Measurements from ENCODE around the gene CDK15. TPM values are rescaled to one million over a fixed set of nuclear protein-coding genes. Genes with fewer than 3 reads are reported as not detected.

CDK15 gene
- total and polyA plus RNA-seq, 3 experiments from 2014 or later, result not detected

DNA sequence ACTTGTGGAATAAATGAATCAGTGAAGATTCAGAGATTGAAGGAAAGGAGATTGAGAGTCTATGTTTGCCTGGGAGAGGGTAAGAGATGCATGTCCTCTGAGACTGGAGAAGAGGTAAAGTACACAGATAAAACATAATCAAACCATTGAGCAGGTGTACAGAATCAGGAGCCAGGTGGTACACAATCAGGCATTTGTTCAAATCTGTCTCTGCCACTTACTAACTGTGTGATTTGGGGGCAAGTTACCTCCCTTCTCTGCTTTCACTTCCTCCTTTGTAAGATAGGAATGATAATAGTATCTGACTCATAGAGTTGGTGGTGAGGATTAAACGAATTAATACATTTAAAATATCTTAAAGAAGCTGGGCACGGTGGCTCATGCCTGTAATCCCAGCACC, 94.0 kb downstream of the CDK15 start:
- no peaks in the 10 kb centered on the region for H3K9me3 ChIP-seq (ENCODE audit: low read length)
- Mint-ChIP-seq H3K27ac (no peak overlapping the region), H3K4me3 (no peak overlapping the region), H3K36me3 (peaks cover 0 to 1% (median 0%) of the 10 kb centered on the region in 3 donors), H3K4me1 (peaks cover 0 to 10% (median 4%) of the 10 kb centered on the region in 3 donors), H3K9me3 (no peaks in the 10 kb centered on the region), H3K27me3 (peaks cover 21 to 49% of the 10 kb centered on the region in 2 donors)
- no peak overlapping the region for H3K4me3 ChIP-seq (ENCODE audit: low read length)
- no peaks in the 10 kb centered on the region for H3K27me3 ChIP-seq (ENCODE audit: insufficient read depth, low read length, poor library complexity, severe bottlenecking)
- H3K36me3 ChIP-seq (ENCODE audit: insufficient read depth, low read length), result no peaks in the 10 kb centered on the region
- CTCF ChIA-PET, result no interaction called here
- H3K4me1 ChIP-seq (ENCODE audit: insufficient read depth, low read length), result no peaks in the 10 kb centered on the region
- POLR2A ChIA-PET, result no interaction called here
- no peak overlapping the region for H3K27ac ChIP-seq (ENCODE audit: low read depth, low read length)
- no peak for DNase-seq

DNA sequence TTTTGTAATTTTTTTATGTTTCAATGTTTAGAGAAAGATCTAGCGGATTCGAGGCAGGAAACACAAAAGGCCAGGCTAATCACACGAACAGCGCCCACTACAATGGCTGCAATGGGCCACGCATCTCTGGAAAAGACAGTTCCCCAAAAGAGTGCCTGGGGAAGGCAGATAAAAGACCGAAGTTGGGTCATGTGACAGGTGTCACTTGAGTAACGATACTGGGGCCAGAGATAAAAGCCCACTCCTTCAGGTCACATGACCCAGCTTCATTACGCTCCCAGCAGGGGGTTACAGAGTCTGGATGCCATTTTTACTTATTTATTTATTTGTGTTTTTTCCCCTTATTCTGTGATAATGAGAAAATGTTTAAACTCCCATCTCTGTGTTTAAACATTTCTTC, 95.4 kb downstream of the CDK15 start:
- H3K4me3 ChIP-seq (ENCODE audit: low read length), result no peak overlapping the region

DNA sequence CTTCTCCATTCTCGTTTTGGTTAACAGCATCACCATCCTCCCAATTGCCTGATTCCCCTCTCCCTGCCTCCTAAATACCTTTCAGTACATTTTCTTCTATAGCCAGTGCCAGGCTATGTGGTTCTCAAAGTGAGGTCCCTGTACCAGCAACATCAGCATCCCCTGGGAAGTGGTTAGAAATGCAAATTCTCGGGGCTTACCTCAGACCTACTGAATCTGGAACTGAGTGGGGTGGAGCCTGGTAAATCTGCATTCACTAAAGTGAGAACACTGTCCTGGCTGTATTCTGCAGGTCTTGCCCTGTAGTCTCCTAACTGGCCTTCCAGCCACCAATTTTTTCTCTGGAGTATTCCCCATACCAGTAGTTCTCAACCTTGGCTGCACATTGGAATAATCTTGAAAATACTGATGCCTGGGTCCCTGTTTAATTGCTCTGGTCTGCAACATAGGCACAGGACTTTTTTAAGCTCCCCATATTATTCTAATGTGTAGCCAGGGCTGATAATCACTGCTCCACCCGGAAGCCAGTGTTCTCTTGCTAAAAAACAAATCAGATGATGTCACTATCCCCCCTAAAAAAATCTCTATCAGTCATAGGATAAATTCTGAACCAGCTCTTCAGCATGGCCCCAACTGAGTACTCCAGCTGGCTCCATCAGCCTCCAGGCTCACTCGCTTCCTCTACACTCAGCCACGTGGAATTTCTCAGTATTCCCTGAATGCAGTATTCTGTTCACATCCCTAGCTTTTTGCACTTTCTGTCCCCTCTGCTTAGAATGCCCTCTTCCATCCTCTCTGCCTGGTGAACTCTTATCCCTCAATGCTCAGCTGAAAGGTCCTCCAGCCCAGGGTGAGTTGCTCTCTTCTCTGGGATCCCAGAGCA, 98.4 kb downstream of the CDK15 start:
- no peak overlapping the region for H3K27ac ChIP-seq (ENCODE audit: low read depth, low read length)
- POLR2A ChIA-PET, result no interaction called here
- Mint-ChIP-seq H3K27ac (no peak overlapping the region), H3K4me1 (peaks cover 3 to 14% (median 6%) of the 10 kb centered on the region in 3 donors), H3K9me3 (no peaks in the 10 kb centered on the region), H3K4me3 (peak overlapping the region in 1 of 7 donors; percentile 4), H3K36me3 (peaks cover 0 to 1% (median 0%) of the 10 kb centered on the region in 3 donors), H3K27me3 (peaks cover 8 to 41% of the 10 kb centered on the region in 2 donors)
- no peaks in the 10 kb centered on the region for H3K9me3 ChIP-seq (ENCODE audit: low read length)
- H3K27me3 ChIP-seq (ENCODE audit: insufficient read depth, low read length, poor library complexity, severe bottlenecking), result no peaks in the 10 kb centered on the region
- no peak overlapping the region for H3K4me3 ChIP-seq (ENCODE audit: low read length)
- CTCF ChIA-PET, result interaction anchor here (0.9 kb wide), 1 partner anchor 9 kb away, joined by 3 read pairs; no protein-coding TSS in a partner anchor
- H3K4me1 ChIP-seq (ENCODE audit: insufficient read depth, low read length), result peaks cover 2% of the 10 kb centered on the region
- no peak for DNase-seq
- no peaks in the 10 kb centered on the region for H3K36me3 ChIP-seq (ENCODE audit: insufficient read depth, low read length)

More for the DNA sequence above, 95.4 kb downstream of the CDK15 start:
- Histone ChIP-seq H3K9me3 (ENCODE audit: low read length) (no peaks in the 10 kb centered on the region), H3K27me3 (ENCODE audit: insufficient read depth, low read length, poor library complexity, severe bottlenecking) (no peaks in the 10 kb centered on the region), H3K27ac (ENCODE audit: low read depth, low read length) (no peak overlapping the region), H3K36me3 (ENCODE audit: insufficient read depth, low read length) (no peaks in the 10 kb centered on the region), H3K4me1 (ENCODE audit: insufficient read depth, low read length) (no peaks in the 10 kb centered on the region)
- ChIA-PET POLR2A (no interaction called here), CTCF (no interaction called here)
- DNase-seq, result no peak
- Mint-ChIP-seq H3K4me1 (peaks cover 0 to 10% (median 4%) of the 10 kb centered on the region in 3 donors), H3K4me3 (peak overlapping the region in 5 of 7 donors; percentile 25 to 79 (median 57)), H3K27me3 (peaks cover 17 to 57% of the 10 kb centered on the region in 2 donors), H3K9me3 (no peaks in the 10 kb centered on the region), H3K27ac (peak overlapping the region in 1 of 8 donors; percentile 18), H3K36me3 (peaks cover 0 to 1% (median 0%) of the 10 kb centered on the region in 3 donors)

DNA sequence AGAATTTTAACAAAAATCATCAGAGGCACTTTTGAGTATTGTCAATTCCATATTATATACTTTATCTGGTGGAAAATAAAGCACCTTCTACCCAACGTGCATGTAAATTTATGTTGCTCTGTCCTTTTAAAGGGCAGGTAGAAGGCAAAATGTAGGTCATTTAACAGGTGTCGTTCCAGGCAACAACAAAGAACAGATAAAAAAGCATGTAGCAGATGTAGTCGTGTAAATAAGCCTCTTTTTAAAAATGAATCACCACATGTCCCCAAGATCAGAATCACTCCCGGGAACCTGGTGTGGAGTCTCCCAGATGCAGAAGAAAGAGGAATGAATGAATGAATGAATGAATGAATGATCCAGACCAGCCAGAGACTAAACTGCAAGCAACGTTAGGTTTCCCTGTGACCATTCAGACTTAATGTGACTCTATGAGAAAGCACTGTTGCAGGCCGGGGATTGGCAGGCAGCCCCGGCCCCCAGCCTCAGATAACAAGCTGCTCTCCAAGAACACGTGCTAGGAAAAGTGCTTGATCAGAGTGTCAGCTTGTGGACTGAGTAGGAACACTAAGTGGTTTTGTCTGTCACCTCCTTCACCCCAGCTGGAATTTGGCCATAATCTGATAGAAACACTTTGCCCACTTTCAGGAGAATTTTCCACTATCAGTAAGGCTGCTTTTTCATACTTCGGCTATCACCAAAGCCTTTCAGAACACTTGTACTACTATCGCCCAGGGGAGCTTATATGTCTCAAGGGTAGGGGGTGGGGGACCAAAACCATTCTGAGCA, 100.6 kb downstream of the CDK15 start:
- peaks cover 4% of the 10 kb centered on the region for H3K4me1 ChIP-seq (ENCODE audit: insufficient read depth, low read length)
- H3K9me3 ChIP-seq (ENCODE audit: low read length), result no peaks in the 10 kb centered on the region
- Mint-ChIP-seq H3K9me3 (no peaks in the 10 kb centered on the region), H3K4me3 (no peak overlapping the region), H3K36me3 (peaks cover 0 to 1% (median 0%) of the 10 kb centered on the region in 3 donors), H3K27me3 (peaks cover 9 to 30% of the 10 kb centered on the region in 2 donors), H3K27ac (no peak overlapping the region), H3K4me1 (peaks cover 7 to 11% (median 7%) of the 10 kb centered on the region in 3 donors)
- no peak for DNase-seq
- no peak overlapping the region for H3K4me3 ChIP-seq (ENCODE audit: low read length)
- H3K36me3 ChIP-seq (ENCODE audit: insufficient read depth, low read length), result no peaks in the 10 kb centered on the region
- ChIA-PET POLR2A (interaction anchor here (0.6 kb wide), 1 partner anchor 1290 kb away, joined by 8 read pairs; no protein-coding TSS in a partner anchor), CTCF (no interaction called here)
- H3K27me3 ChIP-seq (ENCODE audit: insufficient read depth, low read length, poor library complexity, severe bottlenecking), result no peaks in the 10 kb centered on the region
- no peak overlapping the region for H3K27ac ChIP-seq (ENCODE audit: low read depth, low read length)

DNA sequence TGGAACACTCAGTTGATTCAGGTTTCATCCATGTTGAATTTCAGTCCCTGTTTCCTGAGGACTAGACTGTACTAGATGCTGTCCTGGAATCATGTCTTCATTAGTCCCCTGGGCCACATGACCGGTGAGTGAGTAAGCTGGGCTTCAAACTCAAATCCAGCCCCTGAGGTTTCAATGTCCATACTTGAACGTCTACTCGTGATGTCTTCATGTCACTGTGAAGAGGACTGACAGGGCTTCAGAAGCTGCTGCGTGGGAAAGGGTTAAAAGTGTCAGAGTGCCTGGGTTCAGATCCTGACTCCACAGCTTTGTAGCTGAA, 101.2 kb downstream of the CDK15 start:
- Mint-ChIP-seq H3K36me3 (peaks cover 0 to 1% (median 0%) of the 10 kb centered on the region in 3 donors), H3K27ac (no peak overlapping the region), H3K4me1 (peaks cover 7 to 9% (median 7%) of the 10 kb centered on the region in 3 donors), H3K4me3 (no peak overlapping the region), H3K27me3 (peaks cover 7 to 25% of the 10 kb centered on the region in 2 donors), H3K9me3 (no peaks in the 10 kb centered on the region)
- Histone ChIP-seq H3K36me3 (ENCODE audit: insufficient read depth, low read length) (no peaks in the 10 kb centered on the region), H3K9me3 (ENCODE audit: low read length) (no peaks in the 10 kb centered on the region), H3K4me3 (ENCODE audit: low read length) (no peak overlapping the region), H3K27me3 (ENCODE audit: insufficient read depth, low read length, poor library complexity, severe bottlenecking) (no peaks in the 10 kb centered on the region), H3K4me1 (ENCODE audit: insufficient read depth, low read length) (peaks cover 4% of the 10 kb centered on the region), H3K27ac (ENCODE audit: low read depth, low read length) (no peak overlapping the region)
- no peak for DNase-seq
- POLR2A ChIA-PET, result no interaction called here
- CTCF ChIA-PET, result no interaction called here

DNA sequence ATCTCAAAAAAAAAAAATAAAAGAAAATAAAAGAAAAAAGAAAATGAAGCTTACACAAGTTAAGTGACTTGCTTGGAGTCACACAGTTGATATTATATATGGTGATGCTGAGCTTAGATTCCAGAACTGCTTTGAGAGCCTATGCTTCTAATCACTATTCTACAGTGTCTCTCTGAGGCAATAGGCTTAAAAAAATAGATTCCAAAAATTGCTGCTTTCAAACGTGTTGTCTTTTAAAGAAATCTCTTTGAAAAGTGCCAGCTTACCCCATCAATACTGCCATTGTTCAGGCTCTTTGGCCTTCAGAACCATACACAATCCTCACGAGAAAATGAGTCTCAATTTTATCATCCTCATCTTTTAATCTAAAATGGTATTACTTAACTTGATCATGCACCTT, 102.6 kb downstream of the CDK15 start:
- ChIA-PET POLR2A (no interaction called here), CTCF (no interaction called here)

DNA sequence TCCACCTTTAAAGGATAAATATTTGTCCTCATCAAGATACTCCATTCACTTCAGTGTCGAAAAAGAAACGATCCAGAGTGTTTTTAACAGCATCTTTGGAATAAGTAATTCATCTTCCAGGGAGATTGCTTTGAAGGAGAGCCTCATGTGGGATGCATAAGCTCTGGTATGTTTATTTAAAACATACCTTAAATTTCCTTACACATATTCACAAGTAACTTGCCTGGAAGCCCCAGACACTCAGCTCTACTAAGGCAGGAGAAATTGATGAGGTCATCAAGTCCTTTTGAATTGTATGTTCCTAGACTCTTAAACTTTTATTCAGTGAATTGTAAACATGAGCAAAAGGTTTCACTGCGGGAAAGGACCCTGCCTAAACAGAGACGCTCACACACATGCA, 103.0 kb downstream of the CDK15 start:
- Mint-ChIP-seq H3K36me3 (peaks cover 0 to 1% (median 0%) of the 10 kb centered on the region in 3 donors), H3K9me3 (no peaks in the 10 kb centered on the region), H3K4me1 (peaks cover 7 to 9% (median 7%) of the 10 kb centered on the region in 3 donors), H3K27me3 (peaks cover 3 to 18% of the 10 kb centered on the region in 2 donors), H3K4me3 (no peak overlapping the region), H3K27ac (peak overlapping the region in 1 of 8 donors; percentile 88)
- Histone ChIP-seq H3K9me3 (ENCODE audit: low read length) (no peaks in the 10 kb centered on the region), H3K4me1 (ENCODE audit: insufficient read depth, low read length) (peaks cover 4% of the 10 kb centered on the region), H3K27me3 (ENCODE audit: insufficient read depth, low read length, poor library complexity, severe bottlenecking) (no peaks in the 10 kb centered on the region), H3K36me3 (ENCODE audit: insufficient read depth, low read length) (no peaks in the 10 kb centered on the region), H3K4me3 (ENCODE audit: low read length) (no peak overlapping the region), H3K27ac (ENCODE audit: low read depth, low read length) (no peak overlapping the region)
- POLR2A ChIA-PET, result no interaction called here
- CTCF ChIA-PET, result no interaction called here
- no peak for DNase-seq

More for the DNA sequence above, 102.6 kb downstream of the CDK15 start:
- H3K4me3 ChIP-seq (ENCODE audit: low read length), result no peak overlapping the region
- DNase-seq, result no peak
- no peaks in the 10 kb centered on the region for H3K36me3 ChIP-seq (ENCODE audit: insufficient read depth, low read length)
- H3K9me3 Mint-ChIP-seq, result no peaks in the 10 kb centered on the region
- no peaks in the 10 kb centered on the region for H3K9me3 ChIP-seq (ENCODE audit: low read length)
- H3K27me3 ChIP-seq (ENCODE audit: insufficient read depth, low read length, poor library complexity, severe bottlenecking), result no peaks in the 10 kb centered on the region
- no peak overlapping the region for H3K27ac ChIP-seq (ENCODE audit: low read depth, low read length)
- no peak overlapping the region for H3K27ac Mint-ChIP-seq
- peaks cover 4% of the 10 kb centered on the region for H3K4me1 ChIP-seq (ENCODE audit: insufficient read depth, low read length)
- no peak overlapping the region for H3K4me3 Mint-ChIP-seq
- peaks cover 7 to 9% (median 7%) of the 10 kb centered on the region in 3 donors for H3K4me1 Mint-ChIP-seq
- peaks cover 3 to 20% of the 10 kb centered on the region in 2 donors for H3K27me3 Mint-ChIP-seq
- peaks cover 0 to 1% (median 0%) of the 10 kb centered on the region in 3 donors for H3K36me3 Mint-ChIP-seq

DNA sequence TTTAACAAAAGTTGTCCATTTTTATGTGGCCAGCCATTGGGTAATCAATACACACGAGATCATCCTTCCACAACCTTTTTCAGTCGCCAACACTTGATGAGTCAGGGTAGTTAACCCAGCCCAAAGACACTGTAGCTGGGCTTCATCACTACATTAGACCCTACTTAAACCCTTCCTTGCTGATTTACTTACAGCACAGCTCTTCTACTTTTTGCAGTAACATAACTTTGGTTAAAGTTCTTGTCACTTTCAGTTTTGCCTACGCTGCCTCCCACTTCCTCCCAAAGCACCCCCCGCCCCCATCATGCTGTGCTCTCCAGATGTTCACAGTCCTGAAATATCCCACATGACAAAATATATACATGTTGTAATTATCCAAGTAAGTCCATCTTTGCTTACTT, 103.6 kb downstream of the CDK15 start:
- Histone ChIP-seq H3K27ac (ENCODE audit: low read depth, low read length) (no peak overlapping the region), H3K27me3 (ENCODE audit: insufficient read depth, low read length, poor library complexity, severe bottlenecking) (no peaks in the 10 kb centered on the region), H3K4me1 (ENCODE audit: insufficient read depth, low read length) (peaks cover 4% of the 10 kb centered on the region), H3K36me3 (ENCODE audit: insufficient read depth, low read length) (no peaks in the 10 kb centered on the region), H3K9me3 (ENCODE audit: low read length) (no peaks in the 10 kb centered on the region), H3K4me3 (ENCODE audit: low read length) (no peak overlapping the region)
- POLR2A ChIA-PET, result interaction anchor here (0.6 kb wide), 1 partner anchor 657 kb away, joined by 4 read pairs; no protein-coding TSS in a partner anchor
- peaks cover 7 to 9% (median 7%) of the 10 kb centered on the region in 3 donors for H3K4me1 Mint-ChIP-seq
- H3K4me3 Mint-ChIP-seq, result peak overlapping the region; percentile 8 to 66 (median 46)
- H3K27ac Mint-ChIP-seq, result peak overlapping the region in 5 of 8 donors; percentile 36 to 88 (median 85)
- H3K27me3 Mint-ChIP-seq, result peaks cover 3 to 13% of the 10 kb centered on the region in 2 donors
- H3K36me3 Mint-ChIP-seq, result peaks cover 0 to 1% (median 0%) of the 10 kb centered on the region in 3 donors
- no peak for DNase-seq
- no peaks in the 10 kb centered on the region for H3K9me3 Mint-ChIP-seq
- CTCF ChIA-PET, result no interaction called here

Measured in CD8-positive, alpha-beta memory T cell (primary cell).